ENCODE measurements around the gene OMD. TPM values are rescaled to one million over a fixed set of nuclear protein-coding genes. Genes with fewer than 3 reads are reported as not detected.

OMD gene
- total and polyA plus RNA-seq, 2 of the 8 experiments (the other 6 are each of a cell fraction or from before 2014, with no cell fraction given): not detected

DNA sequence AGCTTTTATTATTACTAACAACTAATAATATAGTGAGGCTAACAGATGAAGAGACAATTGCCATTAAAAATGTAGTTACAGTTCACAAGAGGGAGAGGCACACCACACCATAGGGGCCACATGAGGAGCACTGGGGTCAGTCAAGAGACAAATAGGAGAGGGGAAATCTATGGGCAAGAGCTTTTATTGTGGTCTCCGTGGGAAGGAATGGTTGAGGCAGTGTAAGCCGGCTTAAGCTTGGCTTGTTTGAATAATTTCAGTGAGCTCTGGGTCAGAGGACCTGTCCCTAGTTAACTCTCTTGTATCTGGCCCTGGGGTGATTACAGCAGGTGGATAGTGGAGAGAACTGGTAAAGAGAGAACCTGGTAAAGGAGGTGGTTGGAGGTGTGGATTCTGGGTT is 55.2 kb downstream of the OMD start:
- POLR2A ChIA-PET (ENCODE audit: partially characterized antibody): interaction anchor here (1.4 kb wide), 1 partner anchor 8 kb away, joined by 3 read pairs; no protein-coding TSS in a partner anchor
- no peak overlapping the region for H3K4me3 ChIP-seq (ENCODE audit: extremely low read depth in 1 of 4, insufficient read depth in 2 of 4, low read depth in 3 of 4, low read length in 4 of 4)

More for the DNA sequence above, 55.2 kb downstream of the OMD start:
- Histone ChIP-seq H3K27me3 (replicated peaks in 1 of 4; ENCODE audit: control insufficient read depth in 3 of 4, extremely low read depth in 1 of 4, insufficient read depth in 3 of 4, low read length in 3 of 4) (no peaks in the 10 kb centered on the region), H3K79me2 (ENCODE audit: control insufficient read depth in 1 of 2, insufficient read depth in 2 of 2, low read length in 2 of 2) (no peaks in the 10 kb centered on the region), H3K14ac (ENCODE audit: insufficient read length) (no peak overlapping the region), H3K9me3 (ENCODE audit: insufficient read depth in 2 of 2, low read depth in 1 of 2, low read length in 1 of 2) (no peaks in the 10 kb centered on the region), H3K4me1 (replicated peaks in 1 of 4; ENCODE audit: control insufficient read depth in 3 of 4, insufficient read depth in 4 of 4, low read length in 3 of 4) (no peaks in the 10 kb centered on the region), H3K79me1 (ENCODE audit: low read depth, low read length) (no peaks in the 10 kb centered on the region), H2AK5ac (ENCODE audit: low read depth, low read length) (no peak overlapping the region), H4K91ac (replicated peaks; ENCODE audit: insufficient read length, low read length) (no peak overlapping the region), H2BK120ac (replicated peaks; ENCODE audit: low read depth, low read length) (no peak overlapping the region), H3K9ac (replicated peaks in 1 of 4; ENCODE audit: extremely low read depth in 1 of 4, low read depth in 3 of 4, low read length in 3 of 4) (no peak overlapping the region), H4K8ac (ENCODE audit: extremely low read depth, insufficient read depth, low read length) (no peak overlapping the region), H3K56ac (replicated peaks; ENCODE audit: insufficient read length, low read depth, low read length) (no peak overlapping the region), H3K23ac (ENCODE audit: insufficient read length) (no peak overlapping the region), H3K27ac (ENCODE audit: low read depth, low read length) (no peak overlapping the region), H4K20me1 (replicated peaks in 1 of 2; ENCODE audit: control insufficient read depth in 1 of 2, insufficient read depth in 2 of 2, low read length in 2 of 2) (no peaks in the 10 kb centered on the region), H3K36me3 (ENCODE audit: control insufficient read depth in 2 of 4, insufficient read depth in 4 of 4, low read length in 3 of 4) (no peaks in the 10 kb centered on the region), H2BK15ac (ENCODE audit: low read length) (no peak overlapping the region), H2BK12ac (ENCODE audit: low read depth, low read length) (no peak overlapping the region), H3K23me2 (ENCODE audit: low read depth, low read length) (no peaks in the 10 kb centered on the region), H3K18ac (ENCODE audit: extremely low read depth, low read length) (no peak overlapping the region), H2AFZ (ENCODE audit: low read length) (no peak overlapping the region), H2BK5ac (ENCODE audit: low read depth, low read length) (no peak overlapping the region), H3K4me2 (ENCODE audit: insufficient read depth in 1 of 2, low read depth in 2 of 2, low read length in 2 of 2) (no peak overlapping the region), H2BK20ac (ENCODE audit: low read length) (no peak overlapping the region), H3K4ac (replicated peaks; ENCODE audit: insufficient read length, low read depth, low read length) (no peak overlapping the region), H4K5ac (ENCODE audit: insufficient read length, low read depth, low read length) (no peak overlapping the region)
- WGBS, 2 experiments (ENCODE audit: extremely low coverage in 1 of 2, insufficient coverage in 1 of 2, insufficient read length in 1 of 2, insufficient replicate concordance in 2 of 2, low coverage in 1 of 2, low lambda C conversion rate in 2 of 2, missing lambda C conversion rate in 1 of 2): 46% methylated on average over 2 of the region's 2 CpGs; no CpG with 5 or more reads in 1 of the 2 experiments
- FAIRE-seq (no peak), DNase-seq (ENCODE audit: low read depth in 1 of 2, low spot score in 2 of 2) (no peak)
- CTCF ChIA-PET (ENCODE audit: partially characterized antibody): interaction anchor here (0.6 kb wide), 1 partner anchor 12 kb away, joined by 4 read pairs; no protein-coding TSS in a partner anchor
- TF ChIP-seq, protein P1, sequence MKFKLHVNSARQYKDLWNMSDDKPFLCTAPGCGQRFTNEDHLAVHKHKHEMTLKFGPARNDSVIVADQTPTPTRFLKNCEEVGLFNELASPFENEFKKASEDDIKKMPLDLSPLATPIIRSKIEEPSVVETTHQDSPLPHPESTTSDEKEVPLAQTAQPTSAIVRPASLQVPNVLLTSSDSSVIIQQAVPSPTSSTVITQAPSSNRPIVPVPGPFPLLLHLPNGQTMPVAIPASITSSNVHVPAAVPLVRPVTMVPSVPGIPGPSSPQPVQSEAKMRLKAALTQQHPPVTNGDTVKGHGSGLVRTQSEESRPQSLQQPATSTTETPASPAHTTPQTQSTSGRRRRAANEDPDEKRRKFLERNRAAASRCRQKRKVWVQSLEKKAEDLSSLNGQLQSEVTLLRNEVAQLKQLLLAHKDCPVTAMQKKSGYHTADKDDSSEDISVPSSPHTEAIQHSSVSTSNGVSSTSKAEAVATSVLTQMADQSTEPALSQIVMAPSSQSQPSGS (IDR thresholded peaks at IDR 0.05; ENCODE audit: low read length): no peak
- TF ChIP-seq TEAD4 (IDR thresholded peaks at IDR 0.05; ENCODE audit: low read depth, low read length): no peak
- no peak for TF ChIP-seq MAFK (IDR thresholded peaks at IDR 0.05; ENCODE audit: low read depth, low read length)
- no peak for TF ChIP-seq POLR2A (IDR thresholded peaks at IDR 0.05; ENCODE audit: control extremely low read depth in 1 of 2, low read depth in 2 of 2, low read length in 2 of 2)
- no peak for TF ChIP-seq SIX5 (IDR thresholded peaks at IDR 0.05; ENCODE audit: low read depth, low read length)
- TF ChIP-seq SIN3A (conservative IDR thresholded peaks at IDR 0.05 in 1 of 2, IDR thresholded peaks at IDR 0.05 in 1 of 2; ENCODE audit: low read depth in 1 of 2, low read length in 2 of 2): no peak
- no peak for TF ChIP-seq GTF2F1 (IDR thresholded peaks at IDR 0.05; ENCODE audit: borderline replicate concordance, low read depth, low read length)
- no peak for TF ChIP-seq RFX5 (IDR thresholded peaks at IDR 0.05; ENCODE audit: borderline replicate concordance, low read depth, low read length)
- TF ChIP-seq TAF1 (IDR thresholded peaks at IDR 0.05; ENCODE audit: low read depth, low read length): no peak
- no peak for TF ChIP-seq BCL11A (IDR thresholded peaks at IDR 0.05; ENCODE audit: low read depth in 2 of 2, low read length in 2 of 2)
- TF ChIP-seq RXRA (IDR thresholded peaks at IDR 0.05; ENCODE audit: insufficient read depth, low read depth, low read length): no peak
- TF ChIP-seq CBX8 (IDR thresholded peaks at IDR 0.05; ENCODE audit: borderline replicate concordance, low read depth, low read length): no peak

Measured in H1 (cell line).